A549 (cell line): ENCODE results near the gene ANXA6. TPM values are rescaled to one million over a fixed set of nuclear protein-coding genes. Genes with fewer than 3 reads are reported as not detected.

Experiments
- ATAC-seq, 2 experiments: fragments of 200-7000 bp in 1 of 2; fragments of >200 bp in 1 of 2; cut with Nextera tagmentation in 1 of 2; cut with Tn5 transposase in 1 of 2; 3 replicates each; pipeline versions ENCODE4 v1.8.0 to v1.9.1; 2018 to 2020; ENCODE audit warnings: mild to moderate bottlenecking in 1 of 2, moderate library complexity in 1 of 2
- CTCF ChIA-PET: fragments of 300-600 bp; sonication (Branson Sonifier 250); formaldehyde crosslinking; extraction: SDS; loops from one replicate; lab custom pipeline; 2021; ENCODE audit warnings: antibody characterized with exemption, inconsistent platforms; lab: Yijun Ruan, JAX
- POLR2A ChIA-PET: fragments of 350-600 bp; formaldehyde crosslinking; extraction: SDS; loops from one replicate; lab custom pipeline; 2021; ENCODE audit warnings: antibody characterized with exemption, inconsistent platforms; lab: Yijun Ruan, JAX
- DNase-seq, 2 experiments: peaks; one replicate each; pipeline versions ENCODE4 v3.0.0 to v3.0.0-alpha.2; 2011 to 2016; ENCODE audit warnings: low read depth in 1 of 2, low spot score in 1 of 2
- FAIRE-seq: peaks from 2 replicates; lab custom pipeline; 2011; peaks lifted over from hg19 to GRCh38; lab: Jason Lieb, UNC
- H3K27ac ChIP-seq, 2 experiments: fragments of >200 bp; sonication (Bioruptor Twin); formaldehyde crosslinking; 3 replicates each; pipeline ENCODE4 v1.5.1; 2016 to 2017
- H3K4me1 ChIP-seq: fragments of >200 bp; sonication (Bioruptor Twin); formaldehyde crosslinking; 3 replicates; pipeline ENCODE4 v1.6.1; 2016
- H3K4me2 ChIP-seq: fragments of >200 bp; sonication (Bioruptor Twin); formaldehyde crosslinking; 3 replicates; pipeline ENCODE4 v1.6.1; 2016
- H3K4me3 ChIP-seq: fragments of >200 bp; sonication (Bioruptor Twin); formaldehyde crosslinking; 3 replicates; pipeline ENCODE4 v1.5.1; 2016
- H3K9me3 ChIP-seq: fragments of >200 bp; sonication (Bioruptor Twin); formaldehyde crosslinking; 3 replicates; pipeline ENCODE4 v1.6.1; 2016
- ATOH8 ChIP-seq: fragments of 250-450 bp; sonication (Bioruptor Pico); IDR thresholded peaks from 2 replicates; pipeline ENCODE4 v1.5.0; 2020; ENCODE audit warnings: low read depth, mild to moderate bottlenecking, moderate library complexity
- CBX8 ChIP-seq: fragments of 200-600 bp; sonication (generic); IDR thresholded peaks from 2 replicates; pipeline ENCODE4 v1.6.1; 2016
- CHD4 ChIP-seq: fragments of 200-600 bp; sonication (generic); IDR thresholded peaks from 2 replicates; pipeline ENCODE4 v1.6.1; 2016; ENCODE audit warnings: antibody characterized with exemption, mild to moderate bottlenecking, borderline replicate concordance
- CTCF ChIP-seq: fragments of >200 bp; sonication (Bioruptor Twin); formaldehyde crosslinking; IDR thresholded peaks from 3 replicates; pipeline ENCODE4 v1.5.1; 2016
- E2F6 ChIP-seq: IDR thresholded peaks from 2 replicates; pipeline ENCODE4 v1.6.1; 2012; ENCODE audit warnings: low read depth, borderline replicate concordance
- EP300 ChIP-seq, 2 experiments: fragments of >200 bp; sonication (Bioruptor Twin); formaldehyde crosslinking; IDR thresholded peaks; 2 replicates in 1 of 2; 3 replicates in 1 of 2; pipeline ENCODE4 v1.6.1; 2016 to 2017
- FOSB ChIP-seq: fragments of 250-450 bp; sonication (Bioruptor Pico); IDR thresholded peaks from 2 replicates; pipeline ENCODE4 v1.5.0; 2020; ENCODE audit warnings: mild to moderate bottlenecking, moderate library complexity
- FOSL2 ChIP-seq, 2 experiments: fragments of 450-650 bp in 1 of 2; fragments of >200 bp in 1 of 2; sonication (Bioruptor Twin) in 1 of 2; formaldehyde crosslinking; IDR thresholded peaks; 2 replicates each; pipeline versions ENCODE4 v1.5.0 to v1.6.1; 2016 to 2020; ENCODE audit warnings: mild to moderate bottlenecking in 1 of 2, moderate library complexity in 1 of 2
- GATA3 ChIP-seq: IDR thresholded peaks from 2 replicates; pipeline ENCODE4 v1.6.1; 2012; ENCODE audit warnings: borderline replicate concordance
- HES2 ChIP-seq: fragments of >200 bp; sonication (Bioruptor Twin); formaldehyde crosslinking; IDR thresholded peaks from 2 replicates; pipeline ENCODE4 v1.6.1; 2016
- HOXB5 ChIP-seq: fragments of 250-450 bp; sonication (Bioruptor Pico); IDR thresholded peaks from 2 replicates; pipeline ENCODE4 v1.5.0; 2020; ENCODE audit warnings: mild to moderate bottlenecking, moderate library complexity
- JUN ChIP-seq, 2 experiments: fragments of >200 bp; sonication (Bioruptor Twin); formaldehyde crosslinking; IDR thresholded peaks; 2 replicates in 1 of 2; 3 replicates in 1 of 2; pipeline ENCODE4 v1.6.1; 2016 to 2017
- MAX ChIP-seq: IDR thresholded peaks from 2 replicates; pipeline ENCODE4 v1.6.1; 2012
- MYC ChIP-seq: IDR thresholded peaks from 2 replicates; pipeline ENCODE4 v1.6.1; 2012; ENCODE audit warnings: mild to moderate bottlenecking, inconsistent platforms, low read length, improper control_type of control experiment, borderline replicate concordance
- NFE2L2 ChIP-seq: fragments of 150-350 bp; conservative IDR thresholded peaks from 2 replicates; pipeline ENCODE4 v1.6.1; 2014; ENCODE audit warnings: low read length
- PBX3 ChIP-seq: IDR thresholded peaks from 2 replicates; pipeline ENCODE4 v1.6.1; 2012
- PHF8 ChIP-seq: fragments of 200-600 bp; sonication (generic); IDR thresholded peaks from 2 replicates; pipeline ENCODE4 v1.6.1; 2016; ENCODE audit warnings: low read depth, mild to moderate bottlenecking, antibody characterized with exemption, moderate library complexity, borderline replicate concordance
- POLR2AphosphoS2 ChIP-seq: conservative IDR thresholded peaks from 2 replicates; pipeline ENCODE4 v1.6.1; 2012; ENCODE audit warnings: low read length, improper control_type of control experiment, inconsistent platforms
- RAD21 ChIP-seq, 2 experiments: fragments of >200 bp in 1 of 2; sonication (Bioruptor Twin) in 1 of 2; formaldehyde crosslinking in 1 of 2; IDR thresholded peaks in 1 of 2; conservative IDR thresholded peaks in 1 of 2; 2 replicates in 1 of 2; 3 replicates in 1 of 2; pipeline ENCODE4 v1.6.1; 2012 to 2018; ENCODE audit warnings: inconsistent platforms in 1 of 2
- RARB ChIP-seq: fragments of 250-450 bp; sonication (Bioruptor Pico); IDR thresholded peaks from 2 replicates; pipeline ENCODE4 v1.8.0; 2021; ENCODE audit warnings: mild to moderate bottlenecking, moderate library complexity
- SMC3 ChIP-seq: fragments of >200 bp; sonication (Bioruptor Twin); formaldehyde crosslinking; IDR thresholded peaks from 3 replicates; pipeline ENCODE4 v1.6.1; 2018; ENCODE audit warnings: inconsistent platforms
- TFCP2L1 ChIP-seq: fragments of 250-450 bp; sonication (Bioruptor Pico); IDR thresholded peaks from 2 replicates; pipeline ENCODE4 v1.5.0; 2021; ENCODE audit warnings: mild to moderate bottlenecking
- TP53 ChIP-seq: fragments of 250-450 bp; sonication (Bioruptor Pico); IDR thresholded peaks from 2 replicates; pipeline ENCODE4 v1.5.0; 2021; ENCODE audit warnings: mild to moderate bottlenecking, moderate library complexity
- USF2 ChIP-seq: fragments of 450-650 bp; IDR thresholded peaks from 2 replicates; pipeline ENCODE4 v1.6.1; 2014; ENCODE audit warnings: antibody characterized with exemption
- ZNF302 ChIP-seq: fragments of 250-450 bp; sonication (Bioruptor Pico); IDR thresholded peaks from 2 replicates; pipeline ENCODE4 v1.9.0; 2021; ENCODE audit warnings: inconsistent platforms, mild to moderate bottlenecking, moderate library complexity
- WGBS: methylation state at CpG from one replicate; pipeline ENCODE4 v1.1.6; 2017; ENCODE audit errors: missing lambda C conversion rate; 5-methylcytosine and 5-hydroxymethylcytosine counted together
- polyA plus RNA-seq, 4 experiments: library from polyadenylated mRNA; depleted of rRNA in 3 of 4; stranded (reverse); fragments of >200 nt; fragmentation: RNase III in 1 of 4; extraction: RNeasy Plus Mini Kit Qiagen cat#74134 plus additional on column Dnase treatment in 1 of 4; gene quantifications; 2 replicates in 3 of 4; 3 replicates in 1 of 4; pipeline ENCODE4 v1.2.3, GENCODE V29; 2011 to 2017

Gene ANXA6
- polyA plus RNA-seq, 2 of the 4 experiments (the other 2 are of a cell fraction), result 32.4 to 53.0 TPM

- Histone ChIP-seq H3K4me3 (no peak overlapping the region), H3K27ac (peak overlapping the region; percentile 29 to 33; a peak in 4 of 6 replicates), H3K4me1 (peaks cover 12% of the 10 kb centered on the region), H3K4me2 (no peak overlapping the region), H3K9me3 (no peaks in the 10 kb centered on the region)
- ATAC-seq (peak; percentile 20 to 58; a peak in 3 of 6 replicates), FAIRE-seq (no peak), DNase-seq (no peak)
- WGBS, result 83% methylated on average over 10 of the region's 10 CpGs
- ChIA-PET POLR2A (interaction anchor here (1.0 to 1.5 kb wide), 3 partner anchors 29 to 64 kb away, joined by 3 to 8 read pairs (median 6); partner anchors contain the start of gene TNIP1), CTCF (interaction anchor here (0.6 to 13.9 kb wide), 35 partner anchors 14 to 698 kb away, joined by 3 to 704 read pairs (median 6); partner anchors contain the start of genes ANXA6, GPX3 and TNIP1)
- TF ChIP-seq RARB, result no peak
- no peak for TF ChIP-seq HOXB5 (CRISPR knock-in tag)
- TF ChIP-seq RAD21 (conservative IDR thresholded peaks at IDR 0.05 in 1 of 2, IDR thresholded peaks at IDR 0.05 in 1 of 2), result no peak; a peak in 1 of 5 replicates
- no peak for TF ChIP-seq EP300 (IDR thresholded peaks at IDR 0.05)
- no peak for TF ChIP-seq TFCP2L1 (CRISPR knock-in tag)
- TF ChIP-seq USF2, result no peak
- no peak for TF ChIP-seq FOSL2 (IDR thresholded peaks at IDR 0.05)
- TF ChIP-seq FOSL2 (CRISPR knock-in tag; IDR thresholded peaks at IDR 0.05), result no peak
- no peak for TF ChIP-seq FOSB
- TF ChIP-seq ZNF302, result no peak
- no peak for TF ChIP-seq HES2
- no peak for TF ChIP-seq NFE2L2
- TF ChIP-seq PHF8, result no peak
- no peak for TF ChIP-seq CBX8
- TF ChIP-seq TP53 (CRISPR knock-in tag), result no peak
- no peak for TF ChIP-seq E2F6
- no peak for TF ChIP-seq JUN (IDR thresholded peaks at IDR 0.05)
- TF ChIP-seq SMC3, result no peak
- TF ChIP-seq CHD4, result no peak
- TF ChIP-seq ATOH8 (CRISPR knock-in tag), result no peak
Measured at GRCh38 chr5:151051931-151052608, 105.5 kb downstream of the ANXA6 start.

GRCh38 chr5:151051066-151051930 is 106.3 kb downstream of the ANXA6 start:
- TF ChIP-seq MAX (no peak), FOSL2 (IDR thresholded peaks at IDR 0.05) (no peak), FOSL2 (CRISPR knock-in tag; IDR thresholded peaks at IDR 0.05) (peak; percentile 38), RAD21 (conservative IDR thresholded peaks at IDR 0.05 in 1 of 2, IDR thresholded peaks at IDR 0.05 in 1 of 2) (peak; percentile 93 to 97), SMC3 (peak; percentile 94), PBX3 (no peak), POLR2AphosphoS2 (no peak), CBX8 (no peak), ATOH8 (CRISPR knock-in tag) (no peak), CTCF (peak; percentile 92), GATA3 (no peak), MYC (no peak)
- FAIRE-seq (peak; percentile 95), DNase-seq (peak; percentile 83 to 85), ATAC-seq (peak; percentile 79 to 92)
- H3K4me1 ChIP-seq, result peaks cover 12% of the 10 kb centered on the region
- ChIA-PET CTCF (interaction anchor here (0.6 to 13.9 kb wide), 35 partner anchors 15 to 699 kb away, joined by 3 to 704 read pairs (median 6); partner anchors contain the start of genes ANXA6 and TNIP1), POLR2A (interaction anchor here (1.0 to 1.5 kb wide), 3 partner anchors 30 to 64 kb away, joined by 3 to 8 read pairs (median 6); partner anchors contain the start of gene TNIP1)
- H3K4me3 ChIP-seq, result no peak overlapping the region
- peak overlapping the region; percentile 29 to 33; a peak in 3 of 6 replicates for H3K27ac ChIP-seq
- no peaks in the 10 kb centered on the region for H3K9me3 ChIP-seq
- 41% methylated on average over 6 of the region's 6 CpGs for WGBS
- H3K4me2 ChIP-seq, result no peak overlapping the region
